Lung (tissue), 12 donors: Measurements from ENCODE around the gene SLC22A4. TPM values are rescaled to one million over a fixed set of nuclear protein-coding genes. Genes with fewer than 3 reads are reported as not detected.

Experiments used
- ATAC-seq: fragments of 200-7000 bp; cut with Tn5 transposase; one replicate; pipeline ENCODE4 v1.9.1; 2020; ENCODE audit warnings: moderate number of reproducible peaks; ENCODE audit not compliant: insufficient read depth, low FRiP score
- DNase-seq, 3 donors: peaks; one replicate each; pipeline ENCODE4 v3.0.0-alpha.2; 2013 to 2017
- H3K27ac ChIP-seq, 2 donors: one replicate each; pipeline ENCODE4 v1.5.1; 2013; ENCODE audit warnings: mild to moderate bottlenecking in 2 of 2, moderate library complexity in 2 of 2, control low read depth in 1 of 2, inconsistent platforms in 1 of 2, low read depth in 1 of 2, low read length in 1 of 2
- H3K27me3 ChIP-seq, 3 donors: one replicate each; pipeline ENCODE4 v1.5.1; 2013; ENCODE audit warnings: low read length in 2 of 3; ENCODE audit not compliant: control insufficient read depth in 3 of 3, insufficient read depth in 3 of 3
- H3K36me3 ChIP-seq, 4 donors: one replicate each; pipeline ENCODE4 v1.5.1; 2013; ENCODE audit warnings: low read length in 4 of 4, mild to moderate bottlenecking in 1 of 4, moderate library complexity in 1 of 4; ENCODE audit not compliant: control insufficient read depth in 4 of 4, insufficient read depth in 4 of 4
- H3K4me1 ChIP-seq, 5 donors: one replicate each; pipeline ENCODE4 v1.5.1; 2013; ENCODE audit warnings: low read length in 5 of 5, mild to moderate bottlenecking in 2 of 5, moderate library complexity in 1 of 5; ENCODE audit not compliant: control insufficient read depth in 5 of 5, insufficient read depth in 5 of 5
- H3K4me3 ChIP-seq: one replicate; pipeline ENCODE4 v1.5.1; 2013; ENCODE audit warnings: mild to moderate bottlenecking, control low read depth, moderate library complexity
- H3K9ac ChIP-seq, 2 donors: one replicate each; pipeline ENCODE4 v1.5.1; 2013; ENCODE audit warnings: low read length in 2 of 2, control low read depth in 1 of 2; ENCODE audit not compliant: insufficient read depth in 1 of 2
- H3K9me3 ChIP-seq, 4 donors: one replicate each; pipeline ENCODE4 v1.5.1; 2013; ENCODE audit warnings: low read length in 3 of 4, mild to moderate bottlenecking in 1 of 4, moderate library complexity in 1 of 4; ENCODE audit not compliant: control insufficient read depth in 4 of 4, insufficient read depth in 3 of 4
- whole genome bisulfite sequencing, 2 donors: extraction: QIAGEN DNeasy Blood & Tissue Kit; methylation state at CpG; one replicate each; pipeline ENCODE4 v1.1.7; 2013; 5-methylcytosine and 5-hydroxymethylcytosine counted together
- polyA plus RNA-seq, 2 donors: library from polyadenylated mRNA; stranded (reverse); fragments of 200-250 nt; gene quantifications; one replicate each; pipeline ENCODE4 v1.2.1, GENCODE V29; 2013
- total RNA-seq, 2 donors: library from RNA; depleted of rRNA in 1 of 2; stranded (reverse); fragments of >200 nt in 1 of 2; gene quantifications; one replicate each; pipeline ENCODE4 v1.2.1, GENCODE V29; 2014 to 2021
- TF ChIP-seq, protein P1 (sequence below): IDR thresholded peaks from 2 replicates; pipeline ENCODE4 v1.5.1; 2012; ENCODE audit warnings: mild to moderate bottlenecking; ENCODE audit errors: control extremely low read depth, extremely low read depth
- donor health status: control.
- donor health status: control.
- donor health status: Bipolar disorder and iron deficiency.
- donor health status: healthy.
- donor health status: DM: yes; HTN: yes; CAD: no.

The SLC22A4 gene
- total and polyA plus RNA-seq, 4 donors: 3.6 to 18.1 (median 13.3) TPM

DNA sequence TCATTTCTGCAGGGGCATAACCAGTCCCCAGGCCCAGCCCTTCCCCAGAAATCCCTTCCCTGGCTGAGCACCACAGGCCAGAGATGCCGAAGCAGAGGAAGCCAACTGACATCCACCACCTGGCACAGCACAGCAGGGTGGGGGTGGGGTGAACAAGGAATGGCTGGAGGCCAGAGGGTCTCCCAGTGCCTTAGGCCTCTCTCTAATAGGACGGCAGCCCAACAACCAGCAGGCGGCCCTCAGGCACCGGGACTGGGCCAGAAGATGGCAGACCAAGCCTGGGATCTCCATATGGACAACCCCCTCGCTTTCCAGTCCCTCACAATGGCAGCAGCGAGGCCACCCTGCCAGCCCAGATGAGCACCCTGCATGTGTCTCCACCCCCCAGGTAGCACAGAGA lies 23.5 kb upstream of the SLC22A4 start:
- peak; percentile 57 to 65 (median 62) for DNase-seq
- Histone ChIP-seq H3K27ac (no peak overlapping the region), H3K4me3 (no peak overlapping the region), H3K9me3 (no peaks in the 10 kb centered on the region), H3K36me3 (no peaks in the 10 kb centered on the region), H3K9ac (no peak overlapping the region), H3K4me1 (peaks cover 0 to 8% (median 0%) of the 10 kb centered on the region in 5 donors), H3K27me3 (no peaks in the 10 kb centered on the region)
- ATAC-seq: no peak
- 89 to 93% methylated on average over 6 of the region's 6 CpGs for WGBS, 2 donors
- TF ChIP-seq, protein P1, sequence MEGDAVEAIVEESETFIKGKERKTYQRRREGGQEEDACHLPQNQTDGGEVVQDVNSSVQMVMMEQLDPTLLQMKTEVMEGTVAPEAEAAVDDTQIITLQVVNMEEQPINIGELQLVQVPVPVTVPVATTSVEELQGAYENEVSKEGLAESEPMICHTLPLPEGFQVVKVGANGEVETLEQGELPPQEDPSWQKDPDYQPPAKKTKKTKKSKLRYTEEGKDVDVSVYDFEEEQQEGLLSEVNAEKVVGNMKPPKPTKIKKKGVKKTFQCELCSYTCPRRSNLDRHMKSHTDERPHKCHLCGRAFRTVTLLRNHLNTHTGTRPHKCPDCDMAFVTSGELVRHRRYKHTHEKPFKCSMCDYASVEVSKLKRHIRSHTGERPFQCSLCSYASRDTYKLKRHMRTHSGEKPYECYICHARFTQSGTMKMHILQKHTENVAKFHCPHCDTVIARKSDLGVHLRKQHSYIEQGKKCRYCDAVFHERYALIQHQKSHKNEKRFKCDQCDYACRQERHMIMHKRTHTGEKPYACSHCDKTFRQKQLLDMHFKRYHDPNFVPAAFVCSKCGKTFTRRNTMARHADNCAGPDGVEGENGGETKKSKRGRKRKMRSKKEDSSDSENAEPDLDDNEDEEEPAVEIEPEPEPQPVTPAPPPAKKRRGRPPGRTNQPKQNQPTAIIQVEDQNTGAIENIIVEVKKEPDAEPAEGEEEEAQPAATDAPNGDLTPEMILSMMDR: no peak

DNA sequence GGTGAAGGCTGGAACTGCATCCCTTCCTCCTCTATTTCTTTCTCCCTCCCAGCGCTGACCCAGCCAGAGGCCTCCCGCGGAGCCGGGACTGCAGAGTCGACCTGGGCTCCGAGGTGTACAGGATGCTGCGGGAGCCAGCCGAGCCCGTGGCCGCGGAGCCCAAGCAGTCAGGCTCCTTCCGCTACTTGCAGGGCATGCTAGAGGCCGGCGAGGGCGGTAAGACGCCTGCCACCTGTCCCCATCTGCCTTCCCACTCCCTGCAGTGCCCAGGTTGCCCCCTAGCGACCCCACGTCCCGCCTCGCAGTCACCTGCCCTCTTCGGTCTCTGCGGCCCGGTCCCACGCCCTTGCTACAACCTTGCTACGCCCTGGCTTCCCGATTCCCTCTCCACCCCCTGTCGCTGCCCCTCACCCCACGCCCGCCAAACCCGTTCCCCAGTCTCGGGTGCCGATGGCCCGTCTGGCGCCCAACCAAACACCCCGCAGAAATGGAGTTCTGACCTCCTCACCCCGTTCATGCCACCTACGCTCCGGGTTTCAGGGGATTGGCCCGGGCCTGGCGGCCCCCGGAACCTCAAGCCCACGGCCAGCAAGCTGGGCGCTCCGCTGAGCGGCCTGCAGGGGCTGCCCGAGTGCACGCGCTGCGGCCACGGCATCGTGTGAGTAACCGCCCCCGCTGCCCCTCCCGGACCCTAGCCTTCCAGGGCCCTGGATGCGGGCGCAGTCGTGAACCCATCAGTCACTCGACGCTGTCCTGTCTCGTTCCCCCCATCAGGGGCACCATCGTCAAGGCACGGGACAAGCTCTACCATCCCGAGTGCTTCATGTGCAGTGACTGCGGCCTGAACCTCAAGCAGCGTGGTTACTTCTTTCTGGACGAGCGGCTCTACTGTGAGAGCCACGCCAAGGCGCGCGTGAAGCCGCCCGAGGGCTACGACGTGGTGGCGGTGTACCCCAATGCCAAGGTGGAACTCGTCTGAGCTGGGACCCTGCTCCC lies 22.6 kb upstream of the SLC22A4 start:
- WGBS, 2 donors: 76 to 80% methylated on average over 77 of the region's 77 CpGs
- H3K27ac ChIP-seq: no peak overlapping the region
- no peaks in the 10 kb centered on the region for H3K36me3 ChIP-seq
- peaks cover 0 to 8% (median 0%) of the 10 kb centered on the region in 5 donors for H3K4me1 ChIP-seq
- H3K9ac ChIP-seq: no peak overlapping the region
- ATAC-seq: no peak
- TF ChIP-seq, protein P1: no peak
- no peaks in the 10 kb centered on the region for H3K27me3 ChIP-seq
- no peak for DNase-seq
- H3K9me3 ChIP-seq: no peaks in the 10 kb centered on the region
- H3K4me3 ChIP-seq: no peak overlapping the region

DNA sequence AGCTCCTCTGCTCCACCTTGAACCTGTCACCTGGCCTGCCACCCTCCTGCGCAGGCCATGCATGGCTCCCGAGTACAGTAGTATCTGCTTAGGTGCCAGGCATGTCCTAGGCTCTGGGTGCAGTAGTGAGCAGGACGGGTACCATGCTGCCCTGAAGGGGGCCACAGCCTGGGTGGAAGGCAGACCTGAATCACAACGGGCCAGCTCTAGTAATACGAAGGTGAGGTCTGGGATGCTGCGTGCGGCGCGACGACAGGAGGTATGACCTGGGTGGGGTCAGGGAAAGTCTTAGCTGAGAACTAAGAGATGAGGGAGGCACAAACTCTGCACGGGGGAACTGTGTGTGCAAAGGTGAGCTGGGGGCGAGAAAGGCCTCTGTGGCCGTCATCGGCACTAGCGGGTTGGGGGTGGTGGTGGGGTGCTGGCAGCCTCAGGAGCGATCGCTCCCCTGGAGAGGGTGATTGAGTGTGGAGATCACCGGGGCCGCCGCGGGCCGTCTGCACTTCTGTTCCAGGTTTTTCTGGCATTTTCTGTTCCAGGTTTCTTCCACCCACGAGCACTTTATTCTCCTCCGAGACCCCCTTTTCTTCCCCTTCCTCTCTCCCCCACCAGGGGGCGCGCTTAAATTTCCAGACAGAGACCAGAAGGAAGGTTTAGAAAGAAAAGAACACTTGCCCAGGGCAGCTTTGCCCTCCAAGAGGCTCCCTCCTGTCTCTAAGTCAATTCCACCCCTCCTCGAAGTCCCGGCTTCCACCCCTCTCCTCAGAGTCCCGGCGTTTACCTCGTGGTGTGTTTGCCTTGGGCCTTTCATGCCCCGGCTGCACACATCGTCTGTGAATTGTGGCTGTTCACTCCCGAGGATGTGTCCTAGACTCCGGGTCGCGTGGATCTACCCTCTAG lies 21.6 kb upstream of the SLC22A4 start:
- ATAC-seq (peak; percentile 36), DNase-seq (peak; percentile 59 to 78 (median 70))
- no peaks in the 10 kb centered on the region for H3K36me3 ChIP-seq
- H3K9ac ChIP-seq: no peak overlapping the region
- H3K27ac ChIP-seq: no peak overlapping the region
- H3K27me3 ChIP-seq: no peaks in the 10 kb centered on the region
- no peak overlapping the region for H3K4me3 ChIP-seq
- TF ChIP-seq, protein P1: peak; percentile 49
- H3K9me3 ChIP-seq: no peaks in the 10 kb centered on the region
- peaks cover 0 to 8% (median 0%) of the 10 kb centered on the region in 5 donors for H3K4me1 ChIP-seq
- WGBS, 2 donors: 56 to 59% methylated on average over 37 of the region's 37 CpGs
